ENCODE results near the gene VKORC1.
A peak's percentile ranks its signal among the peaks of the same experiment; 100 is the strongest.
"Not testable (repeated sequence)": the region's sequence is repeated elsewhere in the genome, so short reads cannot be mapped to it uniquely, and the experiment has no call there.

The VKORC1 gene

DNA sequence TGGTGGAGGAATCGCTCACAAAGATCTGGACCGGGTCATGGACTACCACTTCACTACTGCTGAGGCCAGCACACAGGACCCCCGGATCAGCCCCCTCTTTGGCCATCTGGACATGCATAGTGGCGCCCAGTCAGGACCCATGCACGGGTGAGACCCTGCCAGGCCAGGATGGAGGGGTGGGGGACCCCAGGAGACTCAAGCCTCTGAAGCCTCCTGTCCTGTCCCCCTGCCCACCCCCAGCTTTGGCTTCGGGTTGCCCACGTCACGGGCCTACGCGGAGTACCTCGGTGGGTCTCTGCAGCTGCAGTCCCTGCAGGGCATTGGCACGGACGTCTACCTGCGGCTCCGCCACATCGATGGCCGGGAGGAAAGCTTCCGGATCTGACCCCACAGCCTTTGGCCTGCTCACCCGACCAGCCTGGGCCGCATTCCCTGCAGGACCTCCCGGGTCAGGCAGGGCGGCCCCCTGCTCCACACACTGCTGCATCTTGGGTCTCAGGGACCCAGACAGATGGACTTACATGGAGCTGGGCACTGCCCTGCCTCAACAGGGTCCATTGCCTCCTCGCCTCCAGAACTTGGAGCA is 17.4 kb upstream of the VKORC1 start:
- FAIRE-seq (no peak), DNase-seq (ENCODE audit: insufficient read length) (no peak)
- TF ChIP-seq TAF1 (IDR thresholded peaks at IDR 0.05; ENCODE audit: borderline replicate concordance, low read depth, low read length), result no peak
- no peak for TF ChIP-seq POLR2AphosphoS5 (IDR thresholded peaks at IDR 0.05; ENCODE audit: low read depth, low read length)

- TF ChIP-seq POLR2AphosphoS5 (IDR thresholded peaks at IDR 0.05; ENCODE audit: low read depth, low read length) (no peak), POLR2A (IDR thresholded peaks at IDR 0.05; ENCODE audit: low read depth, low read length) (no peak), TAF1 (IDR thresholded peaks at IDR 0.05; ENCODE audit: borderline replicate concordance, low read depth, low read length) (no peak)
- no peak for DNase-seq (ENCODE audit: insufficient read length)
- no peak for FAIRE-seq
Measured at GRCh38 chr16:31110106-31111034, 15.8 kb upstream of the VKORC1 start.

GRCh38 chr16:31109622-31110021 is 15.0 kb upstream of the VKORC1 start:
- no peak for DNase-seq (ENCODE audit: insufficient read length)
- FAIRE-seq, result no peak
- TF ChIP-seq POLR2AphosphoS5 (IDR thresholded peaks at IDR 0.05; ENCODE audit: low read depth, low read length) (no peak), POLR2A (IDR thresholded peaks at IDR 0.05; ENCODE audit: low read depth, low read length) (no peak), TAF1 (IDR thresholded peaks at IDR 0.05; ENCODE audit: borderline replicate concordance, low read depth, low read length) (no peak)

GRCh38 chr16:31108794-31109558 is 14.4 kb upstream of the VKORC1 start:
- TF ChIP-seq POLR2AphosphoS5 (IDR thresholded peaks at IDR 0.05; ENCODE audit: low read depth, low read length) (no peak), POLR2A (IDR thresholded peaks at IDR 0.05; ENCODE audit: low read depth, low read length) (no peak), TAF1 (IDR thresholded peaks at IDR 0.05; ENCODE audit: borderline replicate concordance, low read depth, low read length) (no peak)
- DNase-seq (ENCODE audit: insufficient read length) (no peak), FAIRE-seq (no peak)

- TF ChIP-seq POLR2AphosphoS5 (IDR thresholded peaks at IDR 0.05; ENCODE audit: low read depth, low read length), result 0 out of 2 replicates have a peak, but pooled peaks have one; percentile 32
- no peak for TF ChIP-seq TAF1 (IDR thresholded peaks at IDR 0.05; ENCODE audit: borderline replicate concordance, low read depth, low read length)
- TF ChIP-seq POLR2A (IDR thresholded peaks at IDR 0.05; ENCODE audit: low read depth, low read length), result peak; percentile 60; the same call in 1 of the 2 replicates
- FAIRE-seq, result peak; percentile 95
- DNase-seq (ENCODE audit: insufficient read length), result peak; percentile 95
Measured at GRCh38 chr16:31108035-31108793, 13.6 kb upstream of the VKORC1 start, which contains the start of gene BCKDK. BCKDK (plus strand) TSS chr16:31108386; CDS start chr16:31109224, 838 bp downstream.

DNA sequence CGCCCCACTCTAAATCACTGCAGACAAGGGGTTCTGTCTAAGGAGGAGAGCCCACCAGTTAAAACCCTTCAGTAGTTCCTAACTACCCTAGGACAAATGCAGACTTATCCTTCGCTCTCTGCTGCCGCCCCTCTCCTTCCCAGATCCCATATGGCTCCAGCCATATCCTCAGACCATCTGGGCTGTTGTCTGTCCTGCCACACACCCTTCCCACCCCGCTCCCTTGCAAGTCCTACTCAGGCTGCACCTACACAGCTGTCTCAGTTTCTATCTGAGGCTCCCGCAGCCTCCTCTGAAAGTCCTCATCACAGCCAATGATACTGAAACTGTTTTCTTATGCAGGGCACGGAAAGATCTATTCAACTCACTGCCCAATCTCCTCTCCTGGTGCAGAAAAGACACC is 12.9 kb upstream of the VKORC1 start:
- TF ChIP-seq POLR2AphosphoS5 (IDR thresholded peaks at IDR 0.05; ENCODE audit: low read depth, low read length) (no peak), POLR2A (IDR thresholded peaks at IDR 0.05; ENCODE audit: low read depth, low read length) (no peak), TAF1 (IDR thresholded peaks at IDR 0.05; ENCODE audit: borderline replicate concordance, low read depth, low read length) (no peak)
- FAIRE-seq, result peak; percentile 89
- peak; percentile 61 for DNase-seq (ENCODE audit: insufficient read length)

DNA sequence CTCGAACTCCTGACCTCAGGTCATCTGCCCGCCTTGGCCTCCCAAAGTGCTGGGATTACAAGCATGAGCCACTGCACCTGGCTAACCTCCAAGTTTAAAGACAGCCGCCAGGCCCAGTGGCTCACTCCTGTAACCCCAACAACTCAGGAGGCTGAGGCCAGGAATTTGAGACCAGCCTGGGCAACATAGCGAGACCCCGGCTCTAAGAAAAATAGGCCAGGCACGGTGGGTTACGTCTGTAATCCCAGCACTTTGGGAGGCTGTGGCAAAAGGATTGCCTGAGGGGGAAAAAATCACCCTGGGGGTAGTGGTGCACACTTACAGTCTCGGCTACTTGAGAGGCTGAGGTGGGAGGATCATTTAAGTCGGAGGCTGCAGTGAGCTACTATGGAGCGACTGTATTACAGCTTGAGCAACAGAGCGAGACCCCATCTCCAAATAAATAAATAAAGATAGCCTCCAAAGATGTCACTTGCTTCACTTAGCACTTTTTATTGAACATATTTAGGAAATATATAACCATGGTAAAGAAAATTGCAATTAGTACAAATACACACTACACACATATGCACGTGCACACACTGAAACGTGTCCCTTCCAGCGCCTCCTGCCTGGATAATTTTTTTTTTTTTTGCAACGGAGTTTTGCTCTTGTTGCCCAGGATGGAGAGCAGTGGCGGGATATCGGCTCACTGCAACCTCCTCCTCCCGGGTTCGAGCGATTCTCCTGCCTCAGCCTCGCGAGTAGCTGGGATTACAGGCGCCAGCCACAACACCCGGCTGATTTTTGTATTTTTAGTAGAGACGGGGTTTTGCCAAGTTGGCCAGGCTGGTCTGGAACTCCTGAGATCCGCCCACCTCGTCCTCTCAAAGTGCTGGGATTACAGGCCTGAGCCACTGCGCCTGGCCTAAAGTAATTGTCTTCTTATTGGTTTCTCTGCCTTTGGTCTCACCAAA is 12.2 kb upstream of the VKORC1 start:
- DNase-seq (ENCODE audit: insufficient read length) (no peak), FAIRE-seq (no peak)
- TF ChIP-seq TAF1 (IDR thresholded peaks at IDR 0.05; ENCODE audit: borderline replicate concordance, low read depth, low read length) (no peak), POLR2A (IDR thresholded peaks at IDR 0.05; ENCODE audit: low read depth, low read length) (no peak), POLR2AphosphoS5 (IDR thresholded peaks at IDR 0.05; ENCODE audit: low read depth, low read length) (no peak)

DNA sequence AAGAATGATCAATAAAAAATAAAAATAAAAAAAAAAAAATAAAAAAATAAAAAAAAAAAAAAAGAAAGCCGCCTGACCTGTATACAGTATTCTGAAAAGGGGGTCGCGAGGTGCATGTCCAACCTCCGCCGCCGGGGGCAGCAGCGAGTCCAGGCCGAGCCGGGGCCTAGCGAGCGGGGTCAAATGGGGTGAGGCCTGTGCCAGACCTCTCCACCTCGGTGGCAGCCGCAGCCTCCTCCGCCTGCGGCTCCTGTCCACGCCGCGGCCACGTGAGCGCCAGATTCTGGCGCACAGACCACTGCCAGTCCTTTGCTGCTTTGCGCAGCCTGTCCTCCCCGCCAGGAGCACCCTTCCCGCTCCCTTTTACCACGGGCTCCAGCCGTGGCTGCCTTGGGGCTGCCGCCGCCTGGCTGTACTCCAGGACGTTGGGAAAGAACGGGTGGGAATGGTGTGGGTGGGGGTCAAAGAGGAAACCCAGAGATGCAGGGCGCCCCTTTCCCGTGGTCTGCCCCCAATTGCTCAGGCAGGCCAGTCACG is 11.1 kb upstream of the VKORC1 start:
- FAIRE-seq, result no peak
- TF ChIP-seq POLR2A (IDR thresholded peaks at IDR 0.05; ENCODE audit: low read depth, low read length), result peak; percentile 44; the same call in 1 of the 2 replicates
- no peak for TF ChIP-seq TAF1 (IDR thresholded peaks at IDR 0.05; ENCODE audit: borderline replicate concordance, low read depth, low read length)
- TF ChIP-seq POLR2AphosphoS5 (IDR thresholded peaks at IDR 0.05; ENCODE audit: low read depth, low read length), result 0 out of 2 replicates have a peak, but pooled peaks have one; percentile 24
- peak; percentile 83 for DNase-seq (ENCODE audit: insufficient read length)

DNA sequence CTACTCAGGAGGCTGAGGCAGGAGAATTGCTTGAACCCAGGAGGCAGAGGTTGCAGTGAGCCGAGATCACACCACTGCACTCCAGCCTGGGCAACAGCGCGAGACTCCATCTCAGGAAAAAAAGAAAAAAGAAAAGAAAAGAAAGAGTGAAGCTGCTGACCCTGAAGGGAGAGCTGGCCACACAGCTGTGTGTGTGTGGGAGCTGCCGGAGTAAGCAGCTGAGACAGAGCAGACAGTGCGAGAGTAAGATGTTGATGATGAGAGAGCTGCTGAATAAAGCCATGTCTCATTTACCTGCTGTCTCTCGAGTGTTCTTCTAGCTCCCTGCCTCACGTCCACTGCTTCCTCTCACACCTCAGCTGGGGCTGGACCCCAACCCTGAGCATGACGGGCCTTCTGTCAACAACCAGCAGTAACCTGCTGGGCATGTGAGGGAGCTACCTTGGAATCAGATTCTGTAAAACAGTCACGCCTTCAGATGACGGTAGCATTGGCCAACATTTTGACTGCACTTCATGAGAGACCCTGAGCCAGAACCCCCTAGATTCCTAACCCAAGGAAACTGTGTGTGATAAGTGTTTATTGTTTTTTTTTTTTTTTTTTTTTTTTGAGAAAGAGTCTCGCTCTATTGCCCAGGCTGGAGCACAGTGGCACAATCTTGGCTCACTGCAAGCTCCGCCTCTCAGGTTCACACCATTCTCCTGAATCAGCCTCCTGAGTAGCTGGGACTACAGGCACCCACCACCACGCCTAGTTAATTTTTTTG is 6.5 kb upstream of the VKORC1 start:
- FAIRE-seq; DNase-seq (ENCODE audit: insufficient read length): not testable (repeated sequence)

Data from GM12892 (cell line).